ENCODE measurements around the gene CDH1.

The CDH1 gene

GRCh38 chr16:68779891-68780290 is 42.8 kb downstream of the CDH1 start:
- Histone ChIP-seq H3K36me3 (ENCODE audit: control insufficient read depth, insufficient read depth, low read length) (no peaks in the 10 kb centered on the region), H3K27me3 (replicated peaks; ENCODE audit: control insufficient read depth, insufficient read depth, low read length) (no peaks in the 10 kb centered on the region), H3K4me3 (replicated peaks; ENCODE audit: low read depth, low read length) (no peak overlapping the region)
- no peak for DNase-seq (ENCODE audit: extremely low read depth, insufficient read length)
- no peak for TF ChIP-seq CTCF (IDR thresholded peaks at IDR 0.05; ENCODE audit: insufficient read depth, low read length, poor library complexity, severe bottlenecking)

GRCh38 chr16:68781784-68782183 is 44.7 kb downstream of the CDH1 start:
- Histone ChIP-seq H3K4me3 (replicated peaks; ENCODE audit: low read depth, low read length) (no peak overlapping the region), H3K27me3 (replicated peaks; ENCODE audit: control insufficient read depth, insufficient read depth, low read length) (no peaks in the 10 kb centered on the region), H3K36me3 (ENCODE audit: control insufficient read depth, insufficient read depth, low read length) (no peaks in the 10 kb centered on the region)
- DNase-seq (ENCODE audit: extremely low read depth, insufficient read length): no peak
- no peak for TF ChIP-seq CTCF (IDR thresholded peaks at IDR 0.05; ENCODE audit: insufficient read depth, low read length, poor library complexity, severe bottlenecking)

- peak; percentile 78 for DNase-seq (ENCODE audit: extremely low read depth, insufficient read length)
- Histone ChIP-seq H3K4me3 (replicated peaks; ENCODE audit: low read depth, low read length) (no peak overlapping the region), H3K36me3 (ENCODE audit: control insufficient read depth, insufficient read depth, low read length) (no peaks in the 10 kb centered on the region), H3K27me3 (replicated peaks; ENCODE audit: control insufficient read depth, insufficient read depth, low read length) (no peaks in the 10 kb centered on the region)
- TF ChIP-seq CTCF (IDR thresholded peaks at IDR 0.05; ENCODE audit: insufficient read depth, low read length, poor library complexity, severe bottlenecking): no peak
Measured at GRCh38 chr16:68782198-68783174, 45.4 kb downstream of the CDH1 start.

- no peaks in the 10 kb centered on the region for H3K27me3 ChIP-seq (replicated peaks; ENCODE audit: control insufficient read depth, insufficient read depth, low read length)
- H3K36me3 ChIP-seq (ENCODE audit: control insufficient read depth, insufficient read depth, low read length): no peaks in the 10 kb centered on the region
- TF ChIP-seq CTCF (IDR thresholded peaks at IDR 0.05; ENCODE audit: insufficient read depth, low read length, poor library complexity, severe bottlenecking): no peak
- no peak overlapping the region for H3K4me3 ChIP-seq (replicated peaks; ENCODE audit: low read depth, low read length)
- no peak for DNase-seq (ENCODE audit: extremely low read depth, insufficient read length)
Measured at GRCh38 chr16:68784226-68784625, 47.1 kb downstream of the CDH1 start.

- no peak for TF ChIP-seq CTCF (IDR thresholded peaks at IDR 0.05; ENCODE audit: insufficient read depth, low read length, poor library complexity, severe bottlenecking)
- Histone ChIP-seq H3K4me3 (replicated peaks; ENCODE audit: low read depth, low read length) (no peak overlapping the region), H3K27me3 (replicated peaks; ENCODE audit: control insufficient read depth, insufficient read depth, low read length) (no peaks in the 10 kb centered on the region), H3K36me3 (ENCODE audit: control insufficient read depth, insufficient read depth, low read length) (no peaks in the 10 kb centered on the region)
- no peak for DNase-seq (ENCODE audit: extremely low read depth, insufficient read length)
Measured at GRCh38 chr16:68784721-68785120, 47.6 kb downstream of the CDH1 start.
